Fibroblast of pulmonary artery (primary cell): Measurements from ENCODE around the gene ACAA2.

Source experiments
- DNase-seq: peaks from one replicate; pipeline ENCODE4 v3.0.0-alpha.2; 2010; ENCODE audit warnings: low read depth
- H3K4me3 ChIP-seq: replicated peaks from 2 replicates; pipeline ENCODE4 v1.5.1; 2011; ENCODE audit warnings: low read depth, mild to moderate bottlenecking, control low read depth, low read length, moderate library complexity
- CTCF ChIP-seq: IDR thresholded peaks from 2 replicates; pipeline ENCODE4 v1.5.1; 2011; ENCODE audit warnings: mild to moderate bottlenecking, control low read depth, low read length, inconsistent platforms; ENCODE audit errors: missing control alignments

The ACAA2 gene

GRCh38 chr18:49813319-49814146 lies at the start of gene ACAA2:
ACAA2 (minus strand) TSS chr18:49813533; CDS start chr18:49813484, 49 bp downstream.
- peak; percentile 91 for DNase-seq
- peak within 1 kb of the TSS; percentile 84 for H3K4me3 ChIP-seq
- TF ChIP-seq CTCF, result no peak

GRCh38 chr18:49862656-49863385 lies 49.5 kb upstream of the ACAA2 start:
- TF ChIP-seq CTCF, result no peak
- no peak overlapping the region for H3K4me3 ChIP-seq
- no peak for DNase-seq

- TF ChIP-seq CTCF, result peak; percentile 43
- H3K4me3 ChIP-seq, result no peak overlapping the region
- DNase-seq, result peak; percentile 25
Observed at GRCh38 chr18:49861659-49862058, 48.3 kb upstream of the ACAA2 start.

GRCh38 chr18:49859725-49860124 lies 46.4 kb upstream of the ACAA2 start:
- no peak for DNase-seq
- no peak for TF ChIP-seq CTCF
- H3K4me3 ChIP-seq, result no peak overlapping the region

GRCh38 chr18:49859021-49859359 lies 45.7 kb upstream of the ACAA2 start:
- TF ChIP-seq CTCF, result no peak
- no peak for DNase-seq
- no peak overlapping the region for H3K4me3 ChIP-seq

- DNase-seq, result peak; percentile 86
- TF ChIP-seq CTCF, result peak; percentile 90
Observed at GRCh38 chr18:49858309-49859020, 45.1 kb upstream of the ACAA2 start.

More at GRCh38 chr18:49858309-49859020, 45.1 kb upstream of the ACAA2 start:
- H3K4me3 ChIP-seq, result no peak overlapping the region
